NOMO-1 treated with dmso at 0.1 percent for 144 hours (cell line): ENCODE measurements around the gene AGGF1.
"Not testable (repeated sequence)": the region's sequence is repeated elsewhere in the genome, so short reads cannot be mapped to it uniquely, and the experiment has no call there.

Experiments
- DNase-seq: peaks from one replicate; lab custom pipeline; 2025; ENCODE audit not compliant: unreplicated experiment; lab: John Stamatoyannopoulos, UW

AGGF1 gene

GRCh38 chr5:77086689-77087483, 56.7 kb downstream of the AGGF1 start, which contains the start of gene ZBED3:
Gene ZBED3 (minus strand): TSS chr5:77087285. CDS start chr5:77077878, 9,407 bp downstream.
- peak; percentile 42 for DNase-seq

- no peak for DNase-seq
Observed at GRCh38 chr5:77087484-77088261, 57.5 kb downstream of the AGGF1 start.

- DNase-seq, result no peak
Observed at GRCh38 chr5:77095189-77095588, 65.0 kb downstream of the AGGF1 start.

- DNase-seq, result no peak
Observed at GRCh38 chr5:77101298-77101697, 71.1 kb downstream of the AGGF1 start.

GRCh38 chr5:77102549-77102948, 72.3 kb downstream of the AGGF1 start:
- no peak for DNase-seq

GRCh38 chr5:77103457-77103856, 73.3 kb downstream of the AGGF1 start:
- DNase-seq, result no peak

- DNase-seq, result no peak
Observed at GRCh38 chr5:77104813-77105212, 74.6 kb downstream of the AGGF1 start.

GRCh38 chr5:77107035-77107434, 76.8 kb downstream of the AGGF1 start:
- DNase-seq, result not testable (repeated sequence)
